GM13977 (cell line): Measurements from ENCODE around the gene KCNC1.

Experiments
- DNase-seq: peaks from one replicate; pipeline ENCODE4 v3.0.0; 2012; ENCODE audit warnings: low spot score
- CTCF ChIP-seq: IDR thresholded peaks from 2 replicates; pipeline ENCODE4 v1.5.1; 2012; ENCODE audit warnings: mild to moderate bottlenecking, control low read depth; ENCODE audit not compliant: insufficient read depth; ENCODE audit errors: extremely low read depth, missing control alignments
- in situ Hi-C: fragments of 300-500 bp; cut with MboI; formaldehyde crosslinking; loops from one replicate; pipeline ENCODE4 v1.12.0; 2022; ENCODE audit warnings: low sequenced_read_pairs, low pct_unique_long_range_greater_than_20kb, mixed read lengths, inconsistent platforms; ENCODE audit not compliant: unreplicated experiment

KCNC1 gene

GRCh38 chr11:17746096-17746495, 11.5 kb downstream of the KCNC1 start:
- no peak for DNase-seq
- no peak for TF ChIP-seq CTCF
- in situ Hi-C loops: no loop called here

DNA sequence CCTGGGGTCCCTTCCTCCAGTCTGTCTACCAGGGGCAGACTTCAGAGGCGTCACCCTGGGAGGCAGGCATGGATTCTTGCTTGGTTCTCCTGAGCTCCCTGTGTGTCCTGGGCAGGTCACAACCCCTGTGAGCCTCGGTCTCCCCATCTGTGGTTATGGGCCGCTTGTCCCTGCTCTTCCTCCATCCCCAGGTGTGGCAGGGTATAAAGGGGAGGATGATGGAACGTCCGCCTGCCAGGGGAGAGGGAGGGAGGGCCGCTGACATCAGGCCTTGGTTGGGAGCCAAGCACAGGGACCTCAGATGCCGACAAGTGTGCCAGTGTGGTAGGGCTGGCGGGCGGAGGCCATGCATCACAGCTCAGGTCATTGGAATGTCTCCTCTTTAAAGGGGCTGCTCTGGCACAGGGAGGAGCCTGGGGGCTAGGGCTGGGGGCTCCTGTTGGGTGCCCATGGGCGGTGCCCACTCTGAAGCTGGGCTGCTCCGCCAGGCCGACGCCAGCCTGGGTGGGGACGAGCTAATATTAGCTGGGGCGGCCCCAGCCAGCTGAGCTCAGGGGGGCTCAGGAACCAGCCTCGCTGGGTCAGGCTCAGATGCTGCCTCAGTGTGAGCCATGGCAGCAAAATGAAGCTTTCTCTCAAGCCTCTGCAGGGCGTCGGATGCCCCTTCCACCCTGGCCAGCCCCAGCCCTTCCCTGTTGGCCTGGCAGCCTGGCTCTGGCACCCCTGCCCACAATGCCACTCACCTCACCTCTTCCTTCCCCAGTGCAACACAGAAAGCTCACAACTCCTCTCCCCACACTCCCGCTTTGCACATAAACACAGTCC, 12.8 kb downstream of the KCNC1 start:
- no peak for TF ChIP-seq CTCF
- DNase-seq: no peak
- in situ Hi-C loops: no loop called here

GRCh38 chr11:17748044-17748443, 13.5 kb downstream of the KCNC1 start:
- in situ Hi-C loops: no loop called here
- no peak for DNase-seq
- TF ChIP-seq CTCF: no peak

DNA sequence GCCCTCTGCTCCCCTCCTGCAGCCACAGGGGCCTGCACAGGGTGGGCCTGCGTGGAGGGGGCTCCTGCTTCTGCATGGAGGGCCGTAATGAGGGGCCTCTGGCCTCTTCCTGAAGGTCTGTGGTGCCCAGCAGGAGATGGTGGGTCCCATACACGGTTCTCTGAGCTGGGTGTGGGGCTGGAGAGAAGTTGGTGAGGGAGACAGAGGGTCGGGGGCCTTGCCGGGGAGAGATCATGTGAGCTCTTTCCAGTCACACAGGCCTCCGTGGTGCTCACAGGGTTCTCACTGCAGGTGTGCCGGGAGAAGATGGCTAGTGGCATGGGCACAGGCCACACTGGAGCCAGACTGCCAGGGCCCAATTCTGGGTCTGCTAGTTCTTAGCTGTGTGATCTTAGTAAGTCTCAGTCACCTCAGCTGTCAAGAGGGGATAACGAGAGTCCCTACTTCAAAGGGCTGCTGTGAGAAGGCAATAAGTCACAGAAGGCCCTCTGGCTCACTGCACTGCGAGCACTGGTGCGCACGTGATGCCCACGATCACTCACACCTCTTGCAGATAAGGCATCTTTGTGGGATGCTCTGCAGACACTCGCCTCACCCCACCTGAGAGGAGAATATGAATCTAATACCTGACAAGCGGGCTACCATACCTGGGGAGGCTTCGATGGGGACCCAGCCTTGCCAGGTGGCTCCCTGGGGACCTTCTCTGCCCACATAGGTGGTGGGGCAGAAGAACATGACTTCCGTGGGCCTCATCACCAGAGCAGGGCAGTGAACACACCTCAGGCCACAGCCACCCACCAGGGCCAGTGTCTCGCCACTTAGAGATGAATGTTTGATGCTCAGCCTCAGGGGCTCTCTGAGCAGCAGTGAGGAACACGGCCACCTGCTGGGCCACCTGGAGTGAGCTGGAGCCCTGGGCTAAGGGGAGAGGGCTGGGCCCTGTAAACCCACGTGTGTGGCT, 14.5 kb downstream of the KCNC1 start:
- TF ChIP-seq CTCF: no peak
- in situ Hi-C loops: no loop called here
- no peak for DNase-seq

DNA sequence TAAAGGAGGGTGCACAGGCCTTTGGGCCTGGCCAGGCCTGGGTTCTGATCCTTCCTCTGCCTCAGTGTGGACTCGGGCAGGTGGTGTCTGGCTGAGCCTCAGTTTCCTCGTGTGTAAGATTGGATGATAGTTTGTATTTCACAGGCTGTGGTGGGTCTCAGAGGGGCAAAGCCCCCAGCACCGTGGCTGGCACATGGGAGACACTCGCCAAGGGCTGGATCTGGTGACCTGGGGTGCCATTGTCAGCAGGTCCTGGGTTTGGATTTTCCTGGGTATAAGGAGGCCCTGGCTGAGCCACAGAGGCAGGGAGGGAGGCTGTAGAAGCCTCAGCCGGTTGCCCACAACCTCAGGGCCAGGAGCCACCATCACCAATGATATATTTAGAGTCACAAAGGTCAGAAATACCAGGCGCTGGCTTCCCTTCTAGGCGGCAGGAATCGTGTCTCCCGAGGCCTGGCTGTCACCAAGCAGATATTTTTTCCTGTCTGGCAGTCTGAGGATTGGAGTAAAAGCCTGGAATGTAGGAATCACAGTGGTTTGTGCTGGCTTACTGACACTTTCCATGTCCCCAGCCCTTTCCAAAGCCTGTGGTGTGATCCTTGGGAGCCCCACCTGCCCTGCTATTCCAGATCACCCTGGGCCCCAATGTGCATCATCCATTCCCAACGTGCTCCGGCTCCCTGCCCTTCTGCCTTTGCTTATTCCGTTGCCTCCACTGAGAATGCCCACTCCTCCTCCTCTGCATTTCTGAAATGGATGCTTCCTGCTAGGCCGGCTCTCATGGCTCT, 15.6 kb downstream of the KCNC1 start:
- in situ Hi-C loops: no loop called here
- DNase-seq: no peak
- TF ChIP-seq CTCF: no peak

DNA sequence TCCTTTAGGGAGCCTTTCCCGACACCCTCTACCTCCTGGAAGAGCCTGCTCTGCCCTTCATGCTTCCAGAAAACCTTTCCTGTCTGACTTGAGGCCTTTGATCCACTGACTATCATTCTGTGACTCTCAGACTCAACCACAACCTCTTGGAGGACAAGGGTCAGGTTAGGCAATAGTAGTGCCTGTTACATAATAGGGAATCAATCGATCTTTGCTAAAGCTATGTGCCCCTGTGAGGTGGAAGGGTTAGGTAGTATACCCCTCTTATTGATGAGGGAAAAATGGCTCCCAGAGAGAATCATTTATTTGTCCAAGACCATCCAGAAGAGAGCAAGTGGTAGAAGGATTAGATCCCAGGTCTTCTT, 16.2 kb downstream of the KCNC1 start:
- TF ChIP-seq CTCF: no peak
- DNase-seq: no peak
- in situ Hi-C loops: no loop called here
